ENCODE results near the gene MIB1. TPM values are rescaled to one million over a fixed set of nuclear protein-coding genes. Genes with fewer than 3 reads are reported as not detected.

The MIB1 gene
- total RNA-seq, 1 experiment from 2014 or later: 48.1 TPM

DNA sequence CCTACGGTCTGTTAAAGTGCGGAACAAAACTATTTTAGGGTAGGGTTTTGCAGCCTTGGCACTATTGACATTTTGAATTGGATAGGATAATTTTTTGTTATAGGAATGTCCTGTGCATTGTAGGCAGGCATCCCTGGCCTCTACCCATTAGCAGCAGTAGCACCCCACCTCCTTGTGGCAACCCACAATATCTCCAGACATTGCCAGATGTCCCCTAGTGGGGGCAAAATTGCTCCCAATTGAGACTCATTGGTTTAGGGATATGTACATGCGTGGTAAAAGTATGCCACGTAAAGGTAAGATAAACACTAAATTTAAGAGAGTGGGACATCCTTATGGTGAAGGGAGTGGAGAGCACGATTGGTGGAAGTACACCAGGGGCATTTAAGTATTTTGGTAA is 4.6 kb downstream of the MIB1 start:
- ChIA-PET POLR2A (no interaction called here), CTCF (no interaction called here)
- H3K27me3 ChIP-seq (replicated peaks; ENCODE audit: control insufficient read depth, insufficient read depth, low read length): no peaks in the 10 kb centered on the region
- no peak overlapping the region for H3K4me3 ChIP-seq (ENCODE audit: low read depth, low read length)
- H3K36me3 ChIP-seq (ENCODE audit: control insufficient read depth, insufficient read depth, low read length): no peaks in the 10 kb centered on the region
- Mint-ChIP-seq H3K9me3 (ENCODE audit: unreplicated experiment) (no peaks in the 10 kb centered on the region), H3K4me1 (ENCODE audit: low read depth, unreplicated experiment) (peaks cover 8% of the 10 kb centered on the region), H3K27me3 (ENCODE audit: insufficient read depth, unreplicated experiment) (no peaks in the 10 kb centered on the region), H3K36me3 (ENCODE audit: insufficient read depth, unreplicated experiment) (peaks cover 8% of the 10 kb centered on the region), H3K4me3 (ENCODE audit: unreplicated experiment) (no peak overlapping the region), H3K27ac (ENCODE audit: unreplicated experiment) (no peak overlapping the region)
- intact Hi-C loops (cut with micrococcal nuclease; ENCODE audit: unreplicated experiment): loop anchor here (10.0 kb wide), 1 partner anchor 110 kb away; no protein-coding TSS in a partner anchor
- H3K4me1 ChIP-seq: peaks cover 10% of the 10 kb centered on the region; the same call in 1 of the 2 replicates
- no peak for DNase-seq
- H3K9me3 ChIP-seq: no peaks in the 10 kb centered on the region
- TF ChIP-seq, protein P1, sequence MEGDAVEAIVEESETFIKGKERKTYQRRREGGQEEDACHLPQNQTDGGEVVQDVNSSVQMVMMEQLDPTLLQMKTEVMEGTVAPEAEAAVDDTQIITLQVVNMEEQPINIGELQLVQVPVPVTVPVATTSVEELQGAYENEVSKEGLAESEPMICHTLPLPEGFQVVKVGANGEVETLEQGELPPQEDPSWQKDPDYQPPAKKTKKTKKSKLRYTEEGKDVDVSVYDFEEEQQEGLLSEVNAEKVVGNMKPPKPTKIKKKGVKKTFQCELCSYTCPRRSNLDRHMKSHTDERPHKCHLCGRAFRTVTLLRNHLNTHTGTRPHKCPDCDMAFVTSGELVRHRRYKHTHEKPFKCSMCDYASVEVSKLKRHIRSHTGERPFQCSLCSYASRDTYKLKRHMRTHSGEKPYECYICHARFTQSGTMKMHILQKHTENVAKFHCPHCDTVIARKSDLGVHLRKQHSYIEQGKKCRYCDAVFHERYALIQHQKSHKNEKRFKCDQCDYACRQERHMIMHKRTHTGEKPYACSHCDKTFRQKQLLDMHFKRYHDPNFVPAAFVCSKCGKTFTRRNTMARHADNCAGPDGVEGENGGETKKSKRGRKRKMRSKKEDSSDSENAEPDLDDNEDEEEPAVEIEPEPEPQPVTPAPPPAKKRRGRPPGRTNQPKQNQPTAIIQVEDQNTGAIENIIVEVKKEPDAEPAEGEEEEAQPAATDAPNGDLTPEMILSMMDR (IDR thresholded peaks at IDR 0.05; ENCODE audit: insufficient read depth in 1 of 2, low read depth in 1 of 2, low read length in 1 of 2, severe bottlenecking in 1 of 2, unreplicated experiment in 1 of 2): peak in 1 of 2 experiments; percentile 19
- no TSS peak for BruUV-seq (replicated peaks)

GRCh38 chr18:21747268-21747667 is 6.7 kb downstream of the MIB1 start:
- no peaks in the 10 kb centered on the region; the same call in 1 of the 2 replicates for H3K9me3 ChIP-seq
- H3K36me3 ChIP-seq (ENCODE audit: control insufficient read depth, insufficient read depth, low read length): no peaks in the 10 kb centered on the region
- intact Hi-C loops (cut with micrococcal nuclease; ENCODE audit: unreplicated experiment): loop anchor here (10.0 kb wide), 1 partner anchor 112 kb away; no protein-coding TSS in a partner anchor
- no peak overlapping the region for H3K27ac Mint-ChIP-seq (ENCODE audit: unreplicated experiment)
- no TSS peak for BruUV-seq (replicated peaks)
- H3K9me3 Mint-ChIP-seq (ENCODE audit: unreplicated experiment): no peaks in the 10 kb centered on the region
- H3K27me3 ChIP-seq (replicated peaks; ENCODE audit: control insufficient read depth, insufficient read depth, low read length): no peaks in the 10 kb centered on the region
- TF ChIP-seq, protein P1 (IDR thresholded peaks at IDR 0.05; ENCODE audit: insufficient read depth in 1 of 2, low read depth in 1 of 2, low read length in 1 of 2, severe bottlenecking in 1 of 2, unreplicated experiment in 1 of 2): no peak
- no peak overlapping the region for H3K4me3 ChIP-seq (ENCODE audit: low read depth, low read length)
- no peak overlapping the region for H3K4me3 Mint-ChIP-seq (ENCODE audit: unreplicated experiment)
- no peaks in the 10 kb centered on the region for H3K27me3 Mint-ChIP-seq (ENCODE audit: insufficient read depth, unreplicated experiment)
- peaks cover 6% of the 10 kb centered on the region for H3K36me3 Mint-ChIP-seq (ENCODE audit: insufficient read depth, unreplicated experiment)
- POLR2A ChIA-PET: no interaction called here
- peaks cover 10% of the 10 kb centered on the region; the same call in 1 of the 2 replicates for H3K4me1 ChIP-seq
- DNase-seq: no peak
- H3K4me1 Mint-ChIP-seq (ENCODE audit: low read depth, unreplicated experiment): peaks cover 14% of the 10 kb centered on the region
- CTCF ChIA-PET: no interaction called here

DNA sequence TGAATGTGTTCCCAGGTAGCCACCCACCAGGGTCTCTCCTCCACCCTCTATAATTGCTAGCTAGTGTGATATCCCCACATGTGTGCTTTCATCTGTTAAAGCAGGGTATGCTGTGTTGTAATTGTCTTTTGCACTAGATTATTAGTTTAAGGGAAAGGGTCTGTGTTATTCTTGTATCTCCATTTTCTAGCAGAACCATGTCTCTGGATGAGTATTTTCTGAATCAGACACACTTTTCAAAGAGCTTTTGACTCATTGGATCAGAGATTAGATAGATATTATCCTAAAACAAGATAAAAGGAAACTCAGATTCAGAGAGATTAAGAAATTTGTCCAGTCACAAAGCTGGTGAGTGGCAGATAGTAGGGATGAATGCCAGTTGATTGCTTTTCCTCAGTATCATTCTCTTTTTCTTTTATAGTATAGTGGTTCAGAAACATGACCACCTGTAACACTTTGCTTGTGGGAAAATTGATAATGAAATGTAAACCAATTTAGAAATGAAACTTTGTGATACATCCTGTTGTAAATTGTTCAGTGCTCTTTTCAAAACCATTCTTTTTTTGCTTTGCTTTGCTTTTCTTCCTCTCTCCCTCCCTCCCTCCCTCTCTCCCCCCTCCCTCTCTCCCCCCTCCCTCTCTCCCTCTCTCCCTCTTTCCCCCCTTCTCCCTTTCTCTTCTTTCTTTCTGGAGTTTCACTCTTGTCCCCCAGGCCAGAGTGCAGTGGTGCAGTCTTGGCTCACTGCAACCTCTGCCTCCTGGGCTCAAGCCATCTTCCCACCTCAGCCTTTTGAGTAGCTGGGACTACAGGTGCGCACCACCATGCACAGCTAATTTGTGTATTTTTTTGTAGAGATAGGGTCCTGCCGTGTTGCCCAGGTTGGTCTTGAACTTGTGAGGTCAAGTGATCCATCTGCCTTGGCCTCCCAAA is 7.4 kb downstream of the MIB1 start:
- H3K9me3 ChIP-seq: no peaks in the 10 kb centered on the region; the same call in 1 of the 2 replicates
- DNase-seq: no peak
- ChIA-PET POLR2A (no interaction called here), CTCF (interaction anchor here (0.6 kb wide), 1 partner anchor 29 kb away, joined by 5 read pairs; no protein-coding TSS in a partner anchor)
- no peak overlapping the region for H3K4me3 Mint-ChIP-seq (ENCODE audit: unreplicated experiment)
- peaks cover 12% of the 10 kb centered on the region for H3K4me1 Mint-ChIP-seq (ENCODE audit: low read depth, unreplicated experiment)
- no peak overlapping the region for H3K4me3 ChIP-seq (ENCODE audit: low read depth, low read length)
- TF ChIP-seq, protein P1 (IDR thresholded peaks at IDR 0.05; ENCODE audit: insufficient read depth in 1 of 2, low read depth in 1 of 2, low read length in 1 of 2, severe bottlenecking in 1 of 2, unreplicated experiment in 1 of 2): no peak
- peaks cover 4% of the 10 kb centered on the region; the same call in 1 of the 2 replicates for H3K4me1 ChIP-seq
- no TSS peak for BruUV-seq (replicated peaks)
- H3K36me3 ChIP-seq (ENCODE audit: control insufficient read depth, insufficient read depth, low read length): no peaks in the 10 kb centered on the region
- no peaks in the 10 kb centered on the region for H3K9me3 Mint-ChIP-seq (ENCODE audit: unreplicated experiment)
- peaks cover 6% of the 10 kb centered on the region for H3K36me3 Mint-ChIP-seq (ENCODE audit: insufficient read depth, unreplicated experiment)
- intact Hi-C loops (cut with micrococcal nuclease; ENCODE audit: unreplicated experiment): loop anchor here (10.0 kb wide), 1 partner anchor 113 kb away; no protein-coding TSS in a partner anchor
- no peak overlapping the region for H3K27ac Mint-ChIP-seq (ENCODE audit: unreplicated experiment)
- H3K27me3 Mint-ChIP-seq (ENCODE audit: insufficient read depth, unreplicated experiment): no peaks in the 10 kb centered on the region
- H3K27me3 ChIP-seq (replicated peaks; ENCODE audit: control insufficient read depth, insufficient read depth, low read length): no peaks in the 10 kb centered on the region

Measured in Caco-2 (cell line).